Upper lobe of right lung (tissue), 1 donor: ENCODE data around the gene CD164L2. TPM values are rescaled to one million over a fixed set of nuclear protein-coding genes. Genes with fewer than 3 reads are reported as not detected.

Experiments
- ATAC-seq: fragments of 200-7000 bp; cut with Tn5 transposase; one replicate; pipeline ENCODE4 v1.9.1; 2020; ENCODE audit warnings: mild to moderate bottlenecking, moderate library complexity
- DNase-seq: peaks from one replicate; pipeline ENCODE4 v3.0.0-alpha.2; 2020
- H3K27ac ChIP-seq: fragments of 200-600 bp; one replicate; pipeline ENCODE4 v1.8.0; 2022
- H3K27me3 ChIP-seq: fragments of 200-600 bp; one replicate; pipeline ENCODE4 v1.8.0; 2022; ENCODE audit warnings: mild to moderate bottlenecking
- H3K36me3 ChIP-seq: fragments of 200-600 bp; one replicate; pipeline ENCODE4 v1.8.0; 2022
- H3K4me1 ChIP-seq: fragments of 200-600 bp; one replicate; pipeline ENCODE4 v1.8.0; 2022
- H3K4me3 ChIP-seq: fragments of 200-600 bp; one replicate; pipeline ENCODE4 v1.8.0; 2022; ENCODE audit warnings: mild to moderate bottlenecking
- H3K9me3 ChIP-seq: fragments of 200-600 bp; one replicate; pipeline ENCODE4 v1.8.0; 2022
- CTCF ChIP-seq: fragments of 200-600 bp; IDR thresholded peaks from one replicate; pipeline ENCODE4 v1.8.0; 2022; ENCODE audit warnings: antibody characterized with exemption
- intact Hi-C: fragments of 100-400 bp; cut with DNase I; formaldehyde crosslinking; loops from one replicate; pipeline ENCODE4 v1.11.0; 2022
- total RNA-seq: library from RNA; stranded (reverse); fragmentation: NEBNext Ultra II Directional; extraction: Animal tissue kit (Norgen Biotek cat#: 25700); gene quantifications from one replicate; pipeline ENCODE4 v1.2.1, GENCODE V29; 2021
- donor health status: DM: no; HTN: yes; CAD: no; lungs with severe emphysema.

CD164L2 gene
- total RNA-seq, 1 donor from 2014 or later: 1.2 TPM

GRCh38 chr1:27342391-27342777, 40.7 kb downstream of the CD164L2 start:
- no peaks in the 10 kb centered on the region for H3K9me3 ChIP-seq
- no peaks in the 10 kb centered on the region for H3K36me3 ChIP-seq
- ATAC-seq (peak; percentile 11), DNase-seq (no peak)
- no peaks in the 10 kb centered on the region for H3K27me3 ChIP-seq
- H3K27ac ChIP-seq: peak overlapping the region; percentile 82
- H3K4me3 ChIP-seq: peak overlapping the region; percentile 62
- no peak for TF ChIP-seq CTCF
- peaks cover 8% of the 10 kb centered on the region for H3K4me1 ChIP-seq
- intact Hi-C loops: no loop called here

DNA sequence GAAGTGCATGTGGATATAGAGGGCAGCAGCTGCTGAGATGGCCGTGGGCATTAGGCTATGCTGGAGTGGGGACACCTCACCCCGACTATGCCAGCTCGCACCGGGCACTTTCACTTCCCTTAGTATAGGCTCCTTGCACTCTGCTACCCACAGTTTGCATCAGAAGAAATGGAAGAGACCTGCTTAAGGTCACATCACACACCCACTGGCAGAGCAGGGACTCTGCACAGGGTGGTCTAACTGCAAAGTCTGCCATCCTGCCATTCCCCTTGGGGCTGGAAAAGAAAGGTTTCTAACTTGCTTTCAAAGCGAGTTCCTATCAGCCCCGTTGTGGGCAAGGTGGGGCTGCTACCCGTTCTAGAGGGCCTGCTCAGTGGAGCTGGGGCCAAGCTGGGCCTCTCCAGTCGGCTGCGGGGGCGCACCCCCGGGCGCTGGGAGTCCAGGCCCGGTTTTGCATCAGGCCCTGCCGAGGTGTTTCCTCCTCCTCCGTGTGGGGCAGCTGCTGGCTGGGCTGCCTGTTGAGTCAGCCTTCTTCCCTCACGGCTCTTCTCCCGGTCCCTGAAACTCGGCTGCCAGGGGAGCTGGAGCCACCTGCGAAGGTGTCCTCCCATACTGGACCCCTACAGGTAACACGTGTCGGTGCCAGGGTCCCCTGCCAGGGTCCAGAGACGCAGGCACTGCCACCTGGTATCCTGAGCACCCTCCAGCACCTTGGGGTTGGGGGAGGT, 41.4 kb downstream of the CD164L2 start, which contains the start of gene SYTL1:
Gene SYTL1 (plus strand): TSS at position 498 of the 728 bp plus-strand sequence. CDS start 3,313 bp downstream, outside the sequence.
- peak; percentile 82 for ATAC-seq
- Histone ChIP-seq H3K9me3 (no peaks in the 10 kb centered on the region), H3K27me3 (no peaks in the 10 kb centered on the region), H3K36me3 (peaks cover 4% of the 10 kb centered on the region), H3K4me1 (peaks cover 8% of the 10 kb centered on the region), H3K4me3 (peak within 1 kb of the TSS; percentile 62), H3K27ac (peak within 1 kb of the TSS; percentile 82)
- peak; percentile 86 for DNase-seq
- TF ChIP-seq CTCF: no peak
- intact Hi-C loops: no loop called here

DNA sequence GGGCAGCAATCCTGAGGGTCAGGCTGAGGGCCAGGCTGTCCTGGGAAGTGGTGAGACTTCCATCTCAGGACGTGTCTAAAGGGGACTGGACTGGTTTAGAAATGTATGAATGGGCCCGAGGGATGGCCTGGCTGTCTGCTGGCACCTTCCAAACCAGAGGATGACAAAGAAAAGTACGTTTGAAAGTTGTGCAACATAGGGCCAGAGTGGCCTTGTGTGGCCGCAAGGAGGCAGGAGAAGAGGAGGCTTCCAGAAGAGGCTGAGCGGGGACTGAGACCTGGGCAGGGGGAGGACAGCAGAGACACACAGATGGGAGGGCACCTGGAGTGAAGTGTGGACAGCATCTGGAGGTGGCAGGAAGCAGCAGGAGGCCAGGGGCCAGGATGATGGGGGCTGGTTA, 43.9 kb downstream of the CD164L2 start:
- DNase-seq (no peak), ATAC-seq (no peak)
- intact Hi-C loops: no loop called here
- Histone ChIP-seq H3K27me3 (no peaks in the 10 kb centered on the region), H3K36me3 (peaks cover 28% of the 10 kb centered on the region), H3K27ac (no peak overlapping the region), H3K4me3 (no peak overlapping the region), H3K4me1 (peaks cover 8% of the 10 kb centered on the region), H3K9me3 (no peaks in the 10 kb centered on the region)
- TF ChIP-seq CTCF: no peak

- TF ChIP-seq CTCF: no peak
- H3K27ac ChIP-seq: no peak overlapping the region
- no peaks in the 10 kb centered on the region for H3K27me3 ChIP-seq
- no peaks in the 10 kb centered on the region for H3K9me3 ChIP-seq
- no peak for DNase-seq
- no peak overlapping the region for H3K4me3 ChIP-seq
- no peak for ATAC-seq
- intact Hi-C loops: no loop called here
- H3K36me3 ChIP-seq: peaks cover 33% of the 10 kb centered on the region
- peaks cover 6% of the 10 kb centered on the region for H3K4me1 ChIP-seq
These were observed 44.4 kb downstream of the CD164L2 start for GRCh38 chr1:27338751-27339150.

DNA sequence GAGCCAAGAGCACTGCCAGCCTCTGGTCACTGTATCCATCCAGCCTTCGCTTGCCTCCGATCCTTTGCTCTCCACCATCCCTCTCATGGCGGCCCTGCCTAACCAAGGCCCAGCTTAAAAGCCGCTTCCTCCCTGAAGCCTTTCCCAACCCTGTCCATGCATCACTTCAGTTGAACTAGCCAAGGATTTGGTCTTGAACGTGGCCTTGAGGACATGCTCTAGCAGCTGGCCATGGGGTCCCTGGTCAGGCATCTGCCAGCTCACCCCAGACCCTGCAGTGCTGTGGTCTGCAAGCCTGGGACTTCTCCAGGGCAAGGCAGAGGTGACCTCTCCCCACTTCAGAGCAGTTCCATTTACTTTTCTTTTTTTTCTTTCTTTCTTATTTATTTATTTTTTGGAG, 46.4 kb downstream of the CD164L2 start:
- ATAC-seq (no peak), DNase-seq (no peak)
- intact Hi-C loops: no loop called here
- Histone ChIP-seq H3K9me3 (no peaks in the 10 kb centered on the region), H3K27me3 (no peaks in the 10 kb centered on the region), H3K4me3 (no peak overlapping the region), H3K4me1 (peaks cover 8% of the 10 kb centered on the region), H3K36me3 (peaks cover 53% of the 10 kb centered on the region), H3K27ac (no peak overlapping the region)
- TF ChIP-seq CTCF: no peak
